ENCODE data around the gene HCN3.
A peak's percentile ranks its signal among the peaks of the same experiment; 100 is the strongest.

HCN3 gene

GRCh38 chr1:155254714-155255242 lies 22.5 kb upstream of the HCN3 start:
- no peak for DNase-seq

GRCh38 chr1:155255243-155256007 lies 21.8 kb upstream of the HCN3 start, which contains the start of gene ENTREP3:
ENTREP3 (minus strand) TSS chr1:155255483; CDS start chr1:155254877, 606 bp downstream.
- no peak for DNase-seq

GRCh38 chr1:155256058-155256852 lies 21.0 kb upstream of the HCN3 start:
- DNase-seq: no peak

- DNase-seq: no peak
These were observed 17.0 kb upstream of the HCN3 start for GRCh38 chr1:155260276-155260675.

GRCh38 chr1:155261493-155261851 lies 15.8 kb upstream of the HCN3 start:
- no peak for DNase-seq

GRCh38 chr1:155261852-155262673 lies 15.2 kb upstream of the HCN3 start, which contains the start of gene SCAMP3:
SCAMP3 (minus strand) TSS chr1:155262360; CDS start chr1:155262151, 209 bp downstream.
- DNase-seq: no peak

GRCh38 chr1:155263067-155263466 lies 14.2 kb upstream of the HCN3 start:
- DNase-seq: no peak

- no peak for DNase-seq
These were observed 10.7 kb upstream of the HCN3 start for GRCh38 chr1:155266553-155266952.

- DNase-seq: no peak
These were observed 9.9 kb upstream of the HCN3 start for GRCh38 chr1:155267373-155267772.

GRCh38 chr1:155268630-155269029 lies 8.6 kb upstream of the HCN3 start:
- DNase-seq: no peak

- DNase-seq: no peak
These were observed 7.9 kb upstream of the HCN3 start for GRCh38 chr1:155269381-155269780.

GRCh38 chr1:155272466-155273342 lies 4.6 kb upstream of the HCN3 start:
- no peak for DNase-seq

GRCh38 chr1:155273343-155274245 lies 3.7 kb upstream of the HCN3 start, which contains the start of gene CLK2:
CLK2 (minus strand) TSS chr1:155273504; CDS start chr1:155270977, 2,527 bp downstream.
- peak; percentile 39 for DNase-seq

GRCh38 chr1:155277902-155278688 lies 832 bp downstream of the HCN3 start:
- no peak for DNase-seq

- DNase-seq: no peak
These were observed 1.5 kb downstream of the HCN3 start for GRCh38 chr1:155278689-155279160.

GRCh38 chr1:155279268-155279667 lies 2.0 kb downstream of the HCN3 start:
- DNase-seq: no peak

GRCh38 chr1:155282488-155283091 lies 5.3 kb downstream of the HCN3 start:
- no peak for DNase-seq

GRCh38 chr1:155284476-155284875 lies 7.2 kb downstream of the HCN3 start:
- DNase-seq: no peak

GRCh38 chr1:155285063-155285462 lies 7.8 kb downstream of the HCN3 start:
- DNase-seq: no peak
